ENCODE data around the gene PRR22. TPM values are rescaled to one million over a fixed set of nuclear protein-coding genes. Genes with fewer than 3 reads are reported as not detected.

The PRR22 gene
- total and polyA plus RNA-seq, 7 experiments from 2014 or later = 0.20 to 8.6 (median 6.1) TPM; not detected in 1

- H3K9me3 Mint-ChIP-seq = peaks cover 0 to 1% (median 0%) of the 10 kb centered on the region in 11 donors
- H3K4me1 Mint-ChIP-seq = peaks cover 7 to 24% (median 21%) of the 10 kb centered on the region in 7 donors
- peaks cover 0 to 1% (median 0%) of the 10 kb centered on the region in 5 donors for H3K36me3 Mint-ChIP-seq
- Histone ChIP-seq H3K4me1 (ENCODE audit: control insufficient read depth in 2 of 2, insufficient read depth in 2 of 2, low read length in 2 of 2) (peaks cover 13 to 20% of the 10 kb centered on the region in 2 donors), H3K27ac (ENCODE audit: low read depth, low read length) (peak overlapping the region; percentile 44), H3K36me3 (ENCODE audit: control insufficient read depth in 2 of 3, insufficient read depth in 3 of 3, low read length in 3 of 3) (no peaks in the 10 kb centered on the region), H3K4me3 (ENCODE audit: low read length) (peak overlapping the region; percentile 64), H3K27me3 (ENCODE audit: control insufficient read depth in 2 of 2, insufficient read depth in 2 of 2, low read length in 2 of 2) (peaks cover 0 to 2% of the 10 kb centered on the region in 2 donors), H3K9me3 (ENCODE audit: control insufficient read depth in 2 of 3, low read length in 3 of 3) (no peaks in the 10 kb centered on the region)
- ATAC-seq = peak; percentile 98
- ChIA-PET CTCF (interaction anchor here (0.7 to 1.9 kb wide), 20 partner anchors 9 to 920 kb away, joined by 3 to 35 read pairs (median 5); partner anchors contain the start of genes NDUFA11, SAFB and SAFB2), POLR2A (interaction anchor here (0.5 to 2.1 kb wide), 9 partner anchors 13 to 1366 kb away, joined by 3 to 22 read pairs (median 6); partner anchors contain the start of genes DUS3L and VMAC)
- peak overlapping the region in 8 of 9 donors; percentile 28 to 83 (median 72) for H3K27ac Mint-ChIP-seq
- peak; percentile 89 to 99 (median 93) for DNase-seq
- intact Hi-C loops (cut with micrococcal nuclease) = loop anchor here (1.0 to 5.0 kb wide), 7 partner anchors 13 to 218 kb away; partner anchors contain the start of genes DUS3L (in 2 of the 2) and VMAC (in 2 of the 2)
- H3K4me3 Mint-ChIP-seq = peak overlapping the region; percentile 62 to 87 (median 80)
- H3K27me3 Mint-ChIP-seq = peaks cover 12 to 45% (median 18%) of the 10 kb centered on the region in 5 donors
These were observed 19.4 kb upstream of the PRR22 start for GRCh38 chr19:5803752-5804515.

GRCh38 chr19:5803441-5803751, 18.9 kb upstream of the PRR22 start:
- H3K4me1 Mint-ChIP-seq = peaks cover 7 to 24% (median 21%) of the 10 kb centered on the region in 7 donors
- no peaks in the 10 kb centered on the region for H3K9me3 ChIP-seq (ENCODE audit: control insufficient read depth in 2 of 3, low read length in 3 of 3)
- POLR2A ChIA-PET = interaction anchor here (1.0 to 2.1 kb wide), 4 partner anchors 13 to 112 kb away, joined by 3 to 22 read pairs (median 10); partner anchors contain the start of genes DUS3L and VMAC
- H3K4me3 Mint-ChIP-seq = peak overlapping the region; percentile 62 to 87 (median 80)
- peaks cover 0 to 2% of the 10 kb centered on the region in 2 donors for H3K27me3 ChIP-seq (ENCODE audit: control insufficient read depth in 2 of 2, insufficient read depth in 2 of 2, low read length in 2 of 2)
- no peaks in the 10 kb centered on the region for H3K36me3 ChIP-seq (ENCODE audit: control insufficient read depth in 2 of 3, insufficient read depth in 3 of 3, low read length in 3 of 3)
- peaks cover 14 to 50% (median 18%) of the 10 kb centered on the region in 5 donors for H3K27me3 Mint-ChIP-seq
- DNase-seq (no peak), ATAC-seq (no peak)
- H3K36me3 Mint-ChIP-seq = peaks cover 0 to 1% (median 0%) of the 10 kb centered on the region in 5 donors
- H3K4me3 ChIP-seq (ENCODE audit: low read length) = peak overlapping the region; percentile 64
- CTCF ChIA-PET = interaction anchor here (0.9 to 1.9 kb wide), 11 partner anchors 8 to 224 kb away, joined by 3 to 35 read pairs (median 5); partner anchors contain the start of gene NDUFA11
- H3K27ac ChIP-seq (ENCODE audit: low read depth, low read length) = no peak overlapping the region
- H3K9me3 Mint-ChIP-seq = peaks cover 0 to 1% (median 0%) of the 10 kb centered on the region in 11 donors
- H3K4me1 ChIP-seq (ENCODE audit: control insufficient read depth in 2 of 2, insufficient read depth in 2 of 2, low read length in 2 of 2) = peaks cover 13 to 20% of the 10 kb centered on the region in 2 donors
- peak overlapping the region in 2 of 9 donors; percentile 19 to 21 for H3K27ac Mint-ChIP-seq
- intact Hi-C loops (cut with micrococcal nuclease) = loop anchor here in 1 of 2 donors (5.0 kb wide), 1 partner anchor 164 kb away; no protein-coding TSS in a partner anchor

GRCh38 chr19:5801796-5802619, 17.5 kb upstream of the PRR22 start:
- Histone ChIP-seq H3K9me3 (ENCODE audit: control insufficient read depth in 2 of 3, low read length in 3 of 3) (no peaks in the 10 kb centered on the region), H3K4me1 (ENCODE audit: control insufficient read depth in 2 of 2, insufficient read depth in 2 of 2, low read length in 2 of 2) (peaks cover 13 to 20% of the 10 kb centered on the region in 2 donors), H3K36me3 (ENCODE audit: control insufficient read depth in 2 of 3, insufficient read depth in 3 of 3, low read length in 3 of 3) (no peaks in the 10 kb centered on the region), H3K27ac (ENCODE audit: low read depth, low read length) (no peak overlapping the region), H3K4me3 (ENCODE audit: low read length) (no peak overlapping the region), H3K27me3 (ENCODE audit: control insufficient read depth in 2 of 2, insufficient read depth in 2 of 2, low read length in 2 of 2) (peaks cover 0 to 2% of the 10 kb centered on the region in 2 donors)
- DNase-seq (no peak), ATAC-seq (no peak)
- CTCF ChIA-PET = no interaction called here
- intact Hi-C loops (cut with micrococcal nuclease) = loop anchor here in 1 of 2 donors (5.0 kb wide), 1 partner anchor 165 kb away; no protein-coding TSS in a partner anchor
- Mint-ChIP-seq H3K4me1 (peaks cover 7 to 24% (median 21%) of the 10 kb centered on the region in 7 donors), H3K9me3 (peaks cover 0 to 1% (median 0%) of the 10 kb centered on the region in 11 donors), H3K27ac (peak overlapping the region in 3 of 9 donors; percentile 25 to 67 (median 67)), H3K4me3 (peak overlapping the region in 8 of 10 donors; percentile 11 to 74 (median 64)), H3K27me3 (peaks cover 14 to 44% (median 18%) of the 10 kb centered on the region in 5 donors), H3K36me3 (peaks cover 0 to 1% (median 0%) of the 10 kb centered on the region in 5 donors)
- POLR2A ChIA-PET = interaction anchor here (1.3 kb wide), 1 partner anchor 11 kb away, joined by 3 read pairs; the partner anchor contains the start of gene DUS3L

GRCh38 chr19:5800361-5801270, 16.1 kb upstream of the PRR22 start:
- Histone ChIP-seq H3K4me3 (ENCODE audit: low read length) (no peak overlapping the region), H3K27me3 (ENCODE audit: control insufficient read depth in 2 of 2, insufficient read depth in 2 of 2, low read length in 2 of 2) (peaks cover 0 to 2% of the 10 kb centered on the region in 2 donors), H3K9me3 (ENCODE audit: control insufficient read depth in 2 of 3, low read length in 3 of 3) (no peaks in the 10 kb centered on the region), H3K36me3 (ENCODE audit: control insufficient read depth in 2 of 3, insufficient read depth in 3 of 3, low read length in 3 of 3) (no peaks in the 10 kb centered on the region), H3K4me1 (ENCODE audit: control insufficient read depth in 2 of 2, insufficient read depth in 2 of 2, low read length in 2 of 2) (peaks cover 13 to 20% of the 10 kb centered on the region in 2 donors), H3K27ac (ENCODE audit: low read depth, low read length) (no peak overlapping the region)
- POLR2A ChIA-PET = interaction anchor here (1.3 kb wide), 1 partner anchor 10 kb away, joined by 3 read pairs; the partner anchor contains the start of gene DUS3L
- no peak for DNase-seq
- Mint-ChIP-seq H3K9me3 (peaks cover 0 to 1% (median 0%) of the 10 kb centered on the region in 11 donors), H3K4me3 (no peak overlapping the region), H3K27me3 (peaks cover 14 to 32% (median 18%) of the 10 kb centered on the region in 5 donors), H3K27ac (no peak overlapping the region), H3K36me3 (peaks cover 0 to 1% (median 0%) of the 10 kb centered on the region in 5 donors), H3K4me1 (peaks cover 7 to 25% (median 20%) of the 10 kb centered on the region in 7 donors)
- ATAC-seq = no peak
- intact Hi-C loops (cut with micrococcal nuclease) = loop anchor here in 1 of 2 donors (5.0 kb wide), 1 partner anchor 167 kb away; no protein-coding TSS in a partner anchor
- CTCF ChIA-PET = interaction anchor here (1.0 to 1.1 kb wide), 2 partner anchors 28 to 222 kb away, joined by 3 read pairs; no protein-coding TSS in a partner anchor

GRCh38 chr19:5799247-5800241, 15.0 kb upstream of the PRR22 start:
- H3K4me3 ChIP-seq (ENCODE audit: low read length) = no peak overlapping the region
- no peaks in the 10 kb centered on the region for H3K36me3 ChIP-seq (ENCODE audit: control insufficient read depth in 2 of 3, insufficient read depth in 3 of 3, low read length in 3 of 3)
- H3K36me3 Mint-ChIP-seq = peaks cover 0 to 1% (median 0%) of the 10 kb centered on the region in 5 donors
- ATAC-seq = no peak
- peak overlapping the region in 4 of 10 donors; percentile 4 to 49 (median 32) for H3K4me3 Mint-ChIP-seq
- H3K4me1 ChIP-seq (ENCODE audit: control insufficient read depth in 2 of 2, insufficient read depth in 2 of 2, low read length in 2 of 2) = peaks cover 13 to 19% of the 10 kb centered on the region in 2 donors
- H3K27me3 Mint-ChIP-seq = peaks cover 14 to 28% (median 18%) of the 10 kb centered on the region in 5 donors
- H3K27ac ChIP-seq (ENCODE audit: low read depth, low read length) = no peak overlapping the region
- peaks cover 0 to 2% of the 10 kb centered on the region in 2 donors for H3K27me3 ChIP-seq (ENCODE audit: control insufficient read depth in 2 of 2, insufficient read depth in 2 of 2, low read length in 2 of 2)
- no peak for DNase-seq
- intact Hi-C loops (cut with micrococcal nuclease) = loop anchor here in 1 of 2 donors (5.0 kb wide), 1 partner anchor 168 kb away; no protein-coding TSS in a partner anchor
- H3K27ac Mint-ChIP-seq = no peak overlapping the region
- H3K9me3 ChIP-seq (ENCODE audit: control insufficient read depth in 2 of 3, low read length in 3 of 3) = no peaks in the 10 kb centered on the region
- CTCF ChIA-PET = interaction anchor here (1.0 kb wide), 1 partner anchor 223 kb away, joined by 3 read pairs; no protein-coding TSS in a partner anchor
- POLR2A ChIA-PET = no interaction called here
- peaks cover 0 to 1% (median 0%) of the 10 kb centered on the region in 11 donors for H3K9me3 Mint-ChIP-seq
- peaks cover 7 to 25% (median 19%) of the 10 kb centered on the region in 7 donors for H3K4me1 Mint-ChIP-seq
